Kidney (tissue), 14 donors: ENCODE data around the gene SERPINA6. TPM values are rescaled to one million over a fixed set of nuclear protein-coding genes. Genes with fewer than 3 reads are reported as not detected.

Experiments
- DNase-seq, 5 donors: peaks; one replicate each; pipeline ENCODE4 v3.0.0-alpha.2; 2013 to 2020
- FAIRE-seq: peaks from 2 replicates; lab custom pipeline; 2012; peaks lifted over from hg19 to GRCh38; lab: Jason Lieb, UNC
- H3K27ac ChIP-seq, 2 donors: one replicate each; pipeline ENCODE4 v1.7.0; 2013; ENCODE audit warnings: low read depth in 2 of 2, low read length in 2 of 2, inconsistent platforms in 1 of 2
- H3K27me3 ChIP-seq: one replicate; pipeline ENCODE4 v1.7.1; 2013; ENCODE audit warnings: low read length, inconsistent platforms; ENCODE audit not compliant: control insufficient read depth, insufficient read depth
- H3K36me3 ChIP-seq, 3 donors: one replicate each; pipeline versions ENCODE4 v1.7.0 to v1.7.1; 2013; ENCODE audit warnings: low read length in 3 of 3, control low read depth in 1 of 3, inconsistent platforms in 1 of 3; ENCODE audit not compliant: insufficient read depth in 3 of 3, control insufficient read depth in 2 of 3
- H3K4me1 ChIP-seq, 3 donors: one replicate each; pipeline versions ENCODE4 v1.7.0 to v1.7.1; 2013; ENCODE audit warnings: low read length in 3 of 3, inconsistent platforms in 1 of 3, low read depth in 1 of 3; ENCODE audit not compliant: control insufficient read depth in 2 of 3, insufficient read depth in 2 of 3
- H3K4me3 ChIP-seq, 3 donors: one replicate each; pipeline versions ENCODE4 v1.7.0 to v1.8.1; 2013; ENCODE audit warnings: low read length in 3 of 3, control low read depth in 1 of 3, inconsistent platforms in 1 of 3
- H3K9ac ChIP-seq, 3 donors: one replicate each; pipeline versions ENCODE4 v1.7.0 to v1.7.1; 2013; ENCODE audit warnings: low read length in 3 of 3, control low read depth in 1 of 3, inconsistent platforms in 1 of 3
- H3K9me3 ChIP-seq, 3 donors: one replicate each; pipeline versions ENCODE4 v1.7.0 to v1.7.1; 2013; ENCODE audit warnings: low read length in 3 of 3, control low read depth in 1 of 3, inconsistent platforms in 1 of 3; ENCODE audit not compliant: control insufficient read depth in 2 of 3, insufficient read depth in 1 of 3
- CTCF ChIP-seq: IDR thresholded peaks from 3 replicates; pipeline ENCODE4 v1.5.1; 2012; ENCODE audit warnings: mild to moderate bottlenecking, moderate library complexity, borderline replicate concordance; ENCODE audit not compliant: insufficient read depth; ENCODE audit errors: extremely low read depth
- intact Hi-C: fragments of 100-400 bp; cut with DNase I; formaldehyde crosslinking; loops from one replicate; pipeline ENCODE4 v1.11.1; 2022
- polyA plus RNA-seq: library from polyadenylated mRNA; stranded (reverse); fragments of 350-450 nt; fragmentation: Illumina TruSeq; extraction: RNeasy Lipid Tissue Mini Kit (QIAGEN cat#74804); gene quantifications from one replicate; pipeline ENCODE4 v1.2.3, GENCODE V29; 2014; ENCODE audit warnings: low read depth, low replicate concordance; ENCODE audit not compliant: insufficient read depth
- total RNA-seq: library from RNA; stranded (reverse); fragmentation: NEBNext Ultra II Directional; extraction: Animal tissue kit (Norgen Biotek cat#: 25700); gene quantifications from one replicate; pipeline ENCODE4 v1.2.1, GENCODE V29; 2021
- donor health status: control.
- donor health status: control.
- donor health status: control.
- donor health status: control.
- donor health status: control.
- donor health status: DM: yes; HTN: yes; CAD: no.
- donor health status: Normal renal cell carcinoma (clear cell type).

Gene SERPINA6
- total and polyA plus RNA-seq, 2 donors from 2014 or later, result 1.7 to 12.9 TPM

- FAIRE-seq, result no peak
Measured at GRCh38 chr14:94341656-94342333, 18.7 kb upstream of the SERPINA6 start.

GRCh38 chr14:94340533-94340932 is 17.4 kb upstream of the SERPINA6 start:
- no peak overlapping the region for H3K9ac ChIP-seq
- no peaks in the 10 kb centered on the region for H3K36me3 ChIP-seq
- no peak overlapping the region for H3K4me3 ChIP-seq
- no peaks in the 10 kb centered on the region for H3K27me3 ChIP-seq
- intact Hi-C loops, result no loop called here
- FAIRE-seq, result no peak
- H3K27ac ChIP-seq, result no peak overlapping the region
- TF ChIP-seq CTCF, result no peak
- no peak for DNase-seq
- H3K9me3 ChIP-seq, result no peaks in the 10 kb centered on the region
- H3K4me1 ChIP-seq, result peaks cover 0 to 15% (median 10%) of the 10 kb centered on the region in 3 donors

More at GRCh38 chr14:94341656-94342333, 18.7 kb upstream of the SERPINA6 start:
- Histone ChIP-seq H3K27ac (no peak overlapping the region), H3K27me3 (no peaks in the 10 kb centered on the region), H3K9me3 (no peaks in the 10 kb centered on the region), H3K9ac (no peak overlapping the region), H3K36me3 (no peaks in the 10 kb centered on the region), H3K4me3 (no peak overlapping the region), H3K4me1 (peaks cover 0 to 15% (median 10%) of the 10 kb centered on the region in 3 donors)
- intact Hi-C loops, result no loop called here
- no peak for TF ChIP-seq CTCF
- DNase-seq, result no peak

- H3K27ac ChIP-seq, result no peak overlapping the region
- no peaks in the 10 kb centered on the region for H3K9me3 ChIP-seq
- no peak overlapping the region for H3K4me3 ChIP-seq
- FAIRE-seq, result no peak
- H3K36me3 ChIP-seq, result no peaks in the 10 kb centered on the region
- no peaks in the 10 kb centered on the region for H3K27me3 ChIP-seq
- no peak for DNase-seq
- intact Hi-C loops, result no loop called here
- no peak overlapping the region for H3K9ac ChIP-seq
- peaks cover 0 to 12% (median 9%) of the 10 kb centered on the region in 3 donors for H3K4me1 ChIP-seq
- no peak for TF ChIP-seq CTCF
Measured at GRCh38 chr14:94338023-94338422, 14.9 kb upstream of the SERPINA6 start.

- no peak for FAIRE-seq
- H3K36me3 ChIP-seq, result no peaks in the 10 kb centered on the region
- no peaks in the 10 kb centered on the region for H3K27me3 ChIP-seq
- no peak for TF ChIP-seq CTCF
- H3K9ac ChIP-seq, result no peak overlapping the region
- no peak overlapping the region for H3K27ac ChIP-seq
- H3K4me1 ChIP-seq, result peaks cover 0 to 8% (median 5%) of the 10 kb centered on the region in 3 donors
- H3K9me3 ChIP-seq, result no peaks in the 10 kb centered on the region
- no peak for DNase-seq
- intact Hi-C loops, result no loop called here
- no peak overlapping the region for H3K4me3 ChIP-seq
Measured at GRCh38 chr14:94337274-94337673, 14.1 kb upstream of the SERPINA6 start.
